Kidney epithelial cell (primary cell): Measurements from ENCODE around the gene NKX2-1. TPM values are rescaled to one million over a fixed set of nuclear protein-coding genes. Genes with fewer than 3 reads are reported as not detected.

Experiments used
- DNase-seq: peaks from one replicate; pipeline ENCODE4 v3.0.0-alpha.2; 2010; ENCODE audit warnings: low read depth
- H3K27me3 ChIP-seq: 2 replicates; pipeline ENCODE4 v1.6.0; 2011; ENCODE audit warnings: low read length; ENCODE audit not compliant: control insufficient read depth, insufficient read depth
- H3K36me3 ChIP-seq: 2 replicates; pipeline ENCODE4 v1.5.1; 2011; ENCODE audit warnings: low read length; ENCODE audit not compliant: control insufficient read depth, insufficient read depth
- H3K4me3 ChIP-seq: 2 replicates; pipeline ENCODE4 v1.5.1; 2011; ENCODE audit warnings: low read depth, mild to moderate bottlenecking, control low read depth, low read length
- total RNA-seq: library from RNA; depleted of rRNA; stranded (reverse); fragments of >200 nt; gene quantifications from 2 replicates; pipeline ENCODE4 v1.2.3, GENCODE V29; 2015
- TF ChIP-seq, protein P1 (sequence below): IDR thresholded peaks from 2 replicates; pipeline ENCODE4 v1.5.1; 2011; ENCODE audit warnings: mild to moderate bottlenecking, moderate library complexity, low read length, control low read depth, inconsistent platforms; ENCODE audit not compliant: insufficient read depth, poor library complexity, severe bottlenecking

The NKX2-1 gene
- total RNA-seq, 1 donor from 2014 or later = not detected

DNA sequence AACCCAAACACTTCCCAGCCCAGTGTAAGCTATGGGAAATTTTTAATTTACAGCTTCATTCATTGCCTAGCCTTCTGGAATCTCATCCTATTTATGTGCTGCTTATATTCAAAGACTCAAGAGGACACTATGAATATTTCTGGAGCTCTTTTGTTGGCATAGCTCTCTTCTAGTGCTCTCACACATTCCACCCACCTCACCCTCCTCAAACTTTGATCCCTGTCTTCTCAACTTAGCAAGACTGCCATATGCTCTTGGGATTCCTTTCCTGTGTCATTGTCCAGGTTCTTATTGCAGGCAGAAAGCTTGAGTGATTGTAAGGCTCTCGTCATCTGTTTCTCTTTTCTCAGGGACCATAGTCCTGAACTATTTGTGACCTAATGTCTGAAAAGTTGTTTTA lies 18.0 kb upstream of the NKX2-1 start:
- no peaks in the 10 kb centered on the region for H3K36me3 ChIP-seq
- DNase-seq = no peak
- TF ChIP-seq, protein P1, sequence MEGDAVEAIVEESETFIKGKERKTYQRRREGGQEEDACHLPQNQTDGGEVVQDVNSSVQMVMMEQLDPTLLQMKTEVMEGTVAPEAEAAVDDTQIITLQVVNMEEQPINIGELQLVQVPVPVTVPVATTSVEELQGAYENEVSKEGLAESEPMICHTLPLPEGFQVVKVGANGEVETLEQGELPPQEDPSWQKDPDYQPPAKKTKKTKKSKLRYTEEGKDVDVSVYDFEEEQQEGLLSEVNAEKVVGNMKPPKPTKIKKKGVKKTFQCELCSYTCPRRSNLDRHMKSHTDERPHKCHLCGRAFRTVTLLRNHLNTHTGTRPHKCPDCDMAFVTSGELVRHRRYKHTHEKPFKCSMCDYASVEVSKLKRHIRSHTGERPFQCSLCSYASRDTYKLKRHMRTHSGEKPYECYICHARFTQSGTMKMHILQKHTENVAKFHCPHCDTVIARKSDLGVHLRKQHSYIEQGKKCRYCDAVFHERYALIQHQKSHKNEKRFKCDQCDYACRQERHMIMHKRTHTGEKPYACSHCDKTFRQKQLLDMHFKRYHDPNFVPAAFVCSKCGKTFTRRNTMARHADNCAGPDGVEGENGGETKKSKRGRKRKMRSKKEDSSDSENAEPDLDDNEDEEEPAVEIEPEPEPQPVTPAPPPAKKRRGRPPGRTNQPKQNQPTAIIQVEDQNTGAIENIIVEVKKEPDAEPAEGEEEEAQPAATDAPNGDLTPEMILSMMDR = no peak
- no peak overlapping the region for H3K4me3 ChIP-seq
- peaks cover 2% of the 10 kb centered on the region for H3K27me3 ChIP-seq

DNA sequence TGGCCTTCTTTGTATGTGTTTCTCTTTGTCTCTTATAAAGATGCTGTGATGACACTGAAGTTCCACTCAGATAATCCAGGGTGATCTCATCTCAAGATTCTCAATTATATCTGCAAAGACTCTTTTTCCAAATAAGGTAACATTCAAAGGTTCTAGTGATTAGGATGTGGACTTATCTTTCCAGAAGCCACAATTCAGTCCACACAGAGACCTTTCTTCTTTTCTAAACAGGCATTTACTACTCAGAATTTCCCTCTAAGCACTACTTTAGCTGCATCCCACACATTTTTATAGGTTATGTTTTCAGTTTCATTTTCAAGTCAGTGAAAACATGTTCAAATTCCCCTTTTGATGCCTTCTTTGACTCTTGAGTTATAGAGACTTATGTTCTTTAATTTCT lies 9.0 kb upstream of the NKX2-1 start:
- Histone ChIP-seq H3K27me3 (peaks cover 40% of the 10 kb centered on the region), H3K36me3 (no peaks in the 10 kb centered on the region), H3K4me3 (no peak overlapping the region)
- no peak for DNase-seq
- TF ChIP-seq, protein P1 = no peak

DNA sequence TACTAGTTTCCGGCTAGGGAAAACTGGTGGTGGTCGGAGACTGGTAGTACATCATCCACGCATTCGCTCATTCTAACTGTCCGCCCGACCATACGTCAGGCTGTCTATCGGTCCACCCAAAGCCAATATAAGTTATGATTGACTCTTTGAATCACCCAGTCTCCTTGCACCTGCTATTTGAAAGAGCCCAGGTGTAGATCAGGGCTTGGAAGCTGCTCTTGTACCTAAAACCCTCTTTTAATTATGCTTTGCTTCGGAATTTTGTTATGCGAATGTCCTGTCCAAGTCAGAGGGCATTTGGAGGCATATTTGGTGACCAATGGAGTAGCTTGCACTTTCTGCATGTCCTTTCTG lies 5.7 kb upstream of the NKX2-1 start:
- no peak for DNase-seq
- TF ChIP-seq, protein P1 = no peak
- Histone ChIP-seq H3K4me3 (no peak overlapping the region), H3K36me3 (no peaks in the 10 kb centered on the region), H3K27me3 (peaks cover 73% of the 10 kb centered on the region)

DNA sequence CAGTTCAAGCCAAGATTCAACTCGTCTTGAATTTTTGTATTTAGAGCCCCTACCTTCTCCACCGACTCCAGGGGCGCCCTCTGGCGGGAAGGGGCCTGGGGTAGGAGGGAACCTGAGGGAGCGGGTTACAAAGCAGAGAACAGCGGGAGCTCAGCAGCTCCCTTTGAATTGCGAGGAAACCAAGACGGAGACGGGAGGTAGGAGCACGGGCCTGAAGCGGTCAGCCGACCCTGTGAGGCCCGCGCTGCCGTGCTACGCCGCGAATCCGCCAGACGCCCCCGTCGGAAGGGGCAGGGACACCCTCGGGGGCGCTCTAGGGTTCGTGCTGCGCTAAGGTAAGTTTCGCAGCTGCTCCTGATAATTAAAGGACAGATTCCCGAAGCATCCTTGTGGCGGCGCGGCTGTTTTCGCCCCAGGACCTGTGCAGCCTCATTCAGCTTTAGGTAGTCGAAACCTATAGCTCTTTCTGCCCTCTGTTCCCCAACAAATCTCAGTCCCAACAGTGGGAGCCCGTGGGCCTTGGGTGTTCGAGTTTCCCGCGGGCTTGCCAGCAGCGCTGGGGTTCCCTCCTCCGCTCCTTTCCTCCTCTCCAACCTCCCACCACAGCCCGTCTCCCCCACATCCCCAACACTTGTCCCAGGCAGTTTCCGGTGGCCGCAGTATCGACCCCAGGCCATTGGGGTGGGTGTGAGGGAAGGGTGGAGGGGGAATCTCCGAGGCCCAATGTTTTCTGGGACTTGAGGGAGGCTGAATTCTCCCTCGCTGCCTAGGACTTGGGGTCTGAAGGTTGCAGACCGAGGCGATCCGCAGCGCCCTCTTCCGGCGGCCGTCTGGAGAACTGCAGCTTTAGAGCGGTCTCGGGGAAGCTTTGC lies 5.1 kb upstream of the NKX2-1 start:
- no peak for DNase-seq
- no peaks in the 10 kb centered on the region for H3K36me3 ChIP-seq
- TF ChIP-seq, protein P1 = peak; percentile 69
- H3K4me3 ChIP-seq = no peak overlapping the region
- H3K27me3 ChIP-seq = peaks cover 79% of the 10 kb centered on the region

DNA sequence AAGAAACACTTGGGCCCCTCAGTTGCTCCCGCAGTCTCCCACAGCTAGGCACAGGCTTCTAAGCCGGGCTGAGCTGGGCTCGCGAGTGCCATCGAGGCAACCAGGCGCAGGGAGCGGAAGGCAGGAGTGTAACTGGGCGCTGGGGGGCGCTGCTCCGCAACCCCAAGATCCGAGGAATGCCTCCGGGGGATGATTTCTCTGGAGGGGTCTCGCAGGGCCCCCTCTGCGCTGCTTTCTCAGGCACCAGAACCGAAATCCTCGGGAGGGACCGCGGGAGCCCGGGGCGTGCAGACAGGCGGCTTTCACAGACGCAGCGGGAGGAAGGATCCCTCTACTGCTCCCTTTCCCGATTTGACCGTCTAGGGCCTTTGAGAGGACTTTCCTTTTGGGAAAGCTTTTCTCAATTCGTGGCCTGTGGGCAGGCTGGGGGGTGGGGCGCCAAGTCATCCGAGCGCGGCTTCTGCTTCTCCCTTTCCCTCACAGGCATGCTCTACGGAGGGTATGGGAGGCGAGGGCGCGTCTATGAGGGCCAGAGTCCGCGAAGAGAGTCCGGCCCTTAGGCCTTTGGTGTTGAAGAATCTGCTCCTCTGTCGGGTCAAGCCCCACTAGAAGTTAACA lies 4.3 kb upstream of the NKX2-1 start:
- DNase-seq = no peak
- Histone ChIP-seq H3K27me3 (peaks cover 86% of the 10 kb centered on the region), H3K36me3 (no peaks in the 10 kb centered on the region), H3K4me3 (no peak overlapping the region)
- TF ChIP-seq, protein P1 = peak; percentile 17
